Coronary artery (tissue), 2 donors: ENCODE data around the gene RUSC1.

Source experiments
- DNase-seq: peaks from one replicate; pipeline ENCODE4 v3.0.0-alpha.2; 2017; ENCODE audit warnings: low spot score
- H3K27ac ChIP-seq, 2 donors: fragments of 200-600 bp; sonication (generic); one replicate each; pipeline ENCODE4 v1.5.1; 2016 to 2019
- H3K4me3 ChIP-seq: fragments of 200-600 bp; sonication (generic); 2 replicates; pipeline ENCODE4 v1.5.1; 2016; ENCODE audit warnings: mild to moderate bottlenecking, moderate library complexity
- CTCF ChIP-seq: fragments of 200-600 bp; sonication (generic); IDR thresholded peaks from one replicate; pipeline ENCODE4 v1.5.1; 2019; ENCODE audit warnings: antibody characterized with exemption

The RUSC1 gene

DNA sequence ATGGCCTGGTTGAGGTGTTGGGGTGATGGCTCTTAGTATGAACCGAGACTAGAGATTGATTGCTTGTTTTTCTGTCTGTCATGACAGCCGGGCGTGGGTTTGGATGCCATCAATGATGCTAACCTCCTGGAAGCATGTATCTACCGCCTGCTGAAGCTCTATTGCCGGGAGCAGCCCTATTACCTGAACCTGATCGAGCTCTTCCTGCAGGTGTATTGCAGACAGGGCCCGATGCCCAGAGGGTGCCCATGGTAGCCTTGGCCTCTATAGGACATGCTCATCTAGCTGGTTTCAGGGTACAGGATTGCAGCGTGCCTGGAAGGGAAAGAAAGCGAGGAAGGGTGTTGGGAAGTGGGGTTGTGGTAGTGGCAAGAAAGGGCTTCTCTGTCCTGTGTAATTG lies 2.6 kb upstream of the RUSC1 start:
- H3K4me3 ChIP-seq: no peak overlapping the region
- DNase-seq: no peak
- TF ChIP-seq CTCF: no peak
- no peak overlapping the region for H3K27ac ChIP-seq

GRCh38 chr1:155319536-155319935 lies 1.2 kb upstream of the RUSC1 start:
- DNase-seq: no peak
- Histone ChIP-seq H3K4me3 (no peak overlapping the region), H3K27ac (no peak overlapping the region)
- no peak for TF ChIP-seq CTCF

DNA sequence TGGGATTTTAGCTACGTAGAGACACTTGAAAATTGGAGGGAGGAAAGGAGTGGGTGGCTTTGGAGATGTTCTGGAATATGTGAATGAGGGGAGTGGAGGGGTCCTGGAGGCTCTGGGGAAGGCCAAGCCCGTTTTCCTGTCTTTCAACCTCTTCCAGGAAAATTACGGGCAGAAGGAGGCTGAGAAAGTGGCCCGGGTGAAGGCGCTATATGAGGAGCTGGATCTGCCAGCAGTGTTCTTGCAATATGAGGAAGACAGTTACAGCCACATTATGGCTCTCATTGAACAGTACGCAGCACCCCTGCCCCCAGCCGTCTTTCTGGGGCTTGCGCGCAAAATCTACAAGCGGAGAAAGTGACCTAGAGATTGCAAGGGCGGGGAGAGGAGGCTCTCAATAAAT lies 442 bp upstream of the RUSC1 start:
- no peak for TF ChIP-seq CTCF
- no peak for DNase-seq
- Histone ChIP-seq H3K4me3 (peak overlapping the region; percentile 87), H3K27ac (peak overlapping the region; percentile 98 to 99)

DNA sequence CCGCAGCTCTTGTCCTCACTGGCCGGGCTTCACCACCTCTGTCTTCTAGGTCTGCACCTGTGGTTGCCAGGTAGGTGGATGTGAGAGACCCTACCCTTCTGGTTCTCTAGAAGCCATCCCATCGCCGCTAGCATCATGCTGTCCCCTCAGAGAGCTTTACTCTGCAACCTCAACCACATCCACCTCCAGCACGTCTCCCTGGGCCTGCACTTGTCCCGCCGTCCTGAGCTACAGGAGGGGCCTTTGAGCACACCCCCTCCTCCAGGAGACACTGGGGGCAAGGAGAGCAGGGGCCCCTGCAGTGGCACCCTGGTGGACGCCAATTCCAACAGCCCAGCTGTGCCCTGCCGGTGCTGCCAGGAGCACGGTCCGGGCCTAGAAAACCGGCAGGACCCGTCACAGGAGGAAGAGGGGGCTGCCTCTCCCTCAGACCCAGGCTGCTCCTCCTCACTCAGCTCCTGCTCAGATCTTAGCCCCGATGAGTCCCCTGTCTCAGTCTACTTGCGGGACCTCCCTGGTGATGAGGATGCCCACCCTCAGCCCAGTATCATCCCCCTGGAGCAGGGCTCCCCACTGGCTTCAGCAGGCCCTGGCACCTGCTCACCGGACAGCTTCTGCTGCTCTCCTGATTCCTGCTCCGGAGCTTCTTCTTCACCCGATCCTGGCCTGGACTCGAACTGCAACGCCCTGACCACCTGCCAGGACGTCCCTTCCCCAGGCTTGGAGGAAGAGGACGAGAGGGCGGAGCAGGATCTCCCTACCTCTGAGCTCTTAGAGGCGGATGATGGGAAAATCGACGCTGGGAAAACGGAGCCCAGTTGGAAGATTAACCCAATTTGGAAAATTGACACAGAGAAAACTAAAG lies 1.2 kb downstream of the RUSC1 start:
- no peak for DNase-seq
- no peak for TF ChIP-seq CTCF
- Histone ChIP-seq H3K4me3 (peak overlapping the region; percentile 87), H3K27ac (peak overlapping the region; percentile 98 to 99)

DNA sequence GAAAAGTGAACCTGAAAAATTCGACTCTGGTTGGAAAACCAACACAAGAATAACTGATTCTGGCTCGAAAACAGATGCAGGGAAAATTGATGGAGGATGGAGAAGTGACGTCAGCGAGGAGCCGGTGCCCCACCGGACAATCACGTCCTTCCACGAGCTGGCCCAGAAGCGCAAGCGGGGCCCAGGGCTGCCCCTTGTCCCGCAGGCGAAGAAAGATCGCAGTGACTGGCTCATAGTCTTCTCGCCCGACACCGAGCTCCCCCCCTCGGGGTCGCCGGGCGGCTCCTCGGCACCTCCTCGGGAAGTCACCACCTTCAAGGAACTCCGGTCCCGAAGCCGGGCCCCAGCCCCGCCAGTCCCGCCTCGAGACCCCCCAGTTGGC lies 1.9 kb downstream of the RUSC1 start:
- H3K4me3 ChIP-seq: peak overlapping the region; percentile 87
- peak overlapping the region; percentile 98 to 99 for H3K27ac ChIP-seq
- TF ChIP-seq CTCF: no peak
- DNase-seq: no peak

DNA sequence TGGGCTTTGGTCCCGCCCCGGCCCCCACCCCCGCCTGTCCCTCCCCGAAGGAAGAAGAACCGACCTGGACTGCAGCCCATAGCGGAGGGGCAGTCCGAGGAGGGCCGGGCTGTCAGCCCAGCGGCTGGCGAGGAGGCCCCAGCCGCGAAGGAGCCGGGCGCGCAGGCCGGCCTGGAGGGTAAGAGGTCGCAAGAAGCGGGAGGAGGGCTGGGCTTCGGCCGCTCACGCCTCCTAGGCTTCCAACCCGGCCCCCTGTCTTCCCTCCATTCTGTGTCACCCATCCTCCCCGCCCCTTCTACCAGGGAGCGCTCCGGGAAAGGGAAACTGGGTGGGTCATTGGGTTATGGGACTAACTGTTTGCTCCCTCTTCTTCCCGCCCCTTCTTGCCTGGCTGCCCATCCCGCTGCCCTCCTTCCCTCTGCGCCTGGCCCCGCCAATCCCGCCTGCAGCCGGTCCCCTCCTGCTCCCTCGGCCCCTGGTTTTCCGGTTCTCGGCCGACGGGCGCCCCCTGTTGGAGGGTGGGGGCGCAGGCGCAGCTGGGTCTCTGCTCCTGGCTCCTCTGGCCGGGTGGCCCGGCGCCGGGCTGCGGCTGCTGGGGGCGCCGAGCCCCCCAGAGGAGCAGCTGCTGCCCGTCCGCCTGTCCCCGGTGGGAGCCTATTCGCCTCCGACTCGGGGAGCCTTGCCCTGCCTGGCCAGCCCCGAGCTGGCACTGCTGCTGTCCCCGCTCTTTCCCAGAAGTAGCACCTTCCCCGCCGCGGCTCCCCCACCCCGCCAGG lies 2.4 kb downstream of the RUSC1 start:
- H3K4me3 ChIP-seq: peak overlapping the region; percentile 87
- peak; percentile 98 for DNase-seq
- TF ChIP-seq CTCF: peak; percentile 97
- H3K27ac ChIP-seq: peak overlapping the region; percentile 98 to 99

- Histone ChIP-seq H3K27ac (peak overlapping the region; percentile 98 to 99), H3K4me3 (peak overlapping the region; percentile 87)
- TF ChIP-seq CTCF: no peak
- peak; percentile 96 for DNase-seq
Measured at GRCh38 chr1:155323729-155324036, 3.0 kb downstream of the RUSC1 start.
